RWPE1 (cell line): Measurements from ENCODE around the gene ZNF778.

ENCODE experiments used
- CTCF ChIA-PET: fragments of 350-600 bp; sonication (Branson Sonifier 250); formaldehyde crosslinking; extraction: SDS; loops from one replicate; lab custom pipeline; 2021; lab: Yijun Ruan, JAX
- POLR2A ChIA-PET: fragments of 400-600 bp; formaldehyde crosslinking; extraction: SDS; loops from one replicate; lab custom pipeline; 2020; ENCODE audit warnings: antibody characterized with exemption; ENCODE audit not compliant: low non-redundant PET; lab: Yijun Ruan, JAX
- DNase-seq: peaks from one replicate; pipeline ENCODE4 v3.0.0; 2012; ENCODE audit warnings: low spot score
- H3K27ac ChIP-seq: fragments of 450-650 bp; 2 replicates; pipeline ENCODE4 v1.5.1; 2017
- CTCF ChIP-seq: fragments of 450-650 bp; conservative IDR thresholded peaks from 2 replicates; pipeline ENCODE4 v1.5.1; 2017; ENCODE audit warnings: low read depth, mild to moderate bottlenecking

The ZNF778 gene

GRCh38 chr16:89175280-89176146, 42.0 kb upstream of the ZNF778 start:
- no peak for DNase-seq
- no peak for TF ChIP-seq CTCF
- ChIA-PET CTCF (interaction anchor here (0.6 kb wide), 1 partner anchor 15 kb away, joined by 4 read pairs; no protein-coding TSS in a partner anchor), POLR2A (no interaction called here)
- peak overlapping the region; percentile 13; the same call in 1 of the 2 replicates for H3K27ac ChIP-seq

- ChIA-PET POLR2A (no interaction called here), CTCF (interaction anchor here (0.6 kb wide), 1 partner anchor 14 kb away, joined by 4 read pairs; no protein-coding TSS in a partner anchor)
Observed at GRCh38 chr16:89176147-89176690, 41.3 kb upstream of the ZNF778 start.

GRCh38 chr16:89176717-89177116, 40.8 kb upstream of the ZNF778 start:
- CTCF ChIA-PET: interaction anchor here (0.5 kb wide), 1 partner anchor 444 kb away, joined by 3 read pairs; no protein-coding TSS in a partner anchor
- no peak overlapping the region for H3K27ac ChIP-seq
- POLR2A ChIA-PET: no interaction called here
- DNase-seq: no peak
- TF ChIP-seq CTCF: no peak

More at GRCh38 chr16:89176147-89176690, 41.3 kb upstream of the ZNF778 start:
- no peak for TF ChIP-seq CTCF
- H3K27ac ChIP-seq: peak overlapping the region; percentile 13; the same call in 1 of the 2 replicates
- no peak for DNase-seq

GRCh38 chr16:89177501-89177900, 40.0 kb upstream of the ZNF778 start:
- no peak for DNase-seq
- ChIA-PET POLR2A (interaction anchor here (0.8 kb wide), 1 partner anchor 40 kb away, joined by 3 read pairs; the partner anchor contains the start of gene ZNF778), CTCF (interaction anchor here (0.5 to 1.1 kb wide), 2 partner anchors 21 to 444 kb away, joined by 3 read pairs; no protein-coding TSS in a partner anchor)
- TF ChIP-seq CTCF: no peak
- H3K27ac ChIP-seq: no peak overlapping the region

- ChIA-PET CTCF (interaction anchor here (0.6 to 1.1 kb wide), 2 partner anchors 22 to 1382 kb away, joined by 3 to 4 read pairs; no protein-coding TSS in a partner anchor), POLR2A (interaction anchor here (0.8 kb wide), 1 partner anchor 39 kb away, joined by 3 read pairs; the partner anchor contains the start of gene ZNF778)
- DNase-seq: no peak
- no peak overlapping the region for H3K27ac ChIP-seq
- no peak for TF ChIP-seq CTCF
Observed at GRCh38 chr16:89178453-89179147, 38.9 kb upstream of the ZNF778 start.

GRCh38 chr16:89179148-89179484, 38.4 kb upstream of the ZNF778 start:
- ChIA-PET POLR2A (no interaction called here), CTCF (no interaction called here)
- H3K27ac ChIP-seq: no peak overlapping the region
- no peak for DNase-seq
- TF ChIP-seq CTCF: no peak
